ENCODE results near the gene PGPEP1. TPM values are rescaled to one million over a fixed set of nuclear protein-coding genes. Genes with fewer than 3 reads are reported as not detected.

The PGPEP1 gene
- total RNA-seq, 1 donor from 2014 or later = 34.4 TPM

GRCh38 chr19:18332917-18333530 is 7.4 kb upstream of the PGPEP1 start:
- no peak for DNase-seq (ENCODE audit: low read depth)
- no peak for TF ChIP-seq CTCF (IDR thresholded peaks at IDR 0.05; ENCODE audit: insufficient read depth, low read length, poor library complexity, severe bottlenecking)
- no peaks in the 10 kb centered on the region for H3K27me3 ChIP-seq (ENCODE audit: control insufficient read depth, insufficient read depth, low read length)
- H3K36me3 ChIP-seq (ENCODE audit: control insufficient read depth, insufficient read depth, low read length) = no peaks in the 10 kb centered on the region
- H3K4me3 ChIP-seq (ENCODE audit: low read depth, low read length) = no peak overlapping the region

DNA sequence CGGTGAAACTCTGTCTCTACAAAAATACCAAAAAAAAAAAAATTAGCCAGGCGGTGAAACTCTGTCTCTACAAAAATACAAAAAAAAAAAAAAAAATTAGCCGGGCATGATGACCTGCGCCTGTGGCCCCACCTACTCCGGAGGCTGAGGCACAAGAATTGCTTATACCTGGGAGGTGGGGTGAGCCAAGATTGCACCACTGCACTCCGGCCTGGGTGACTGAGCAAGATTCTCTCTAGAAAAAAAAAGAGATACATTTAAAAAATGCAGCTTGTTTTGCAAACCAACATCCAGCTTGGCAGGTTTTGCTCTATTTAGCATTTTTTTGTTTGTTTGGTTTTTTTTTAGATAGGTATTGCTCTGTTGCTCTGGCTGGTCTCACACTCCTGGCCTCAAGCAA is 6.7 kb upstream of the PGPEP1 start:
- H3K27me3 ChIP-seq (ENCODE audit: control insufficient read depth, insufficient read depth, low read length) = no peaks in the 10 kb centered on the region
- H3K36me3 ChIP-seq (ENCODE audit: control insufficient read depth, insufficient read depth, low read length) = no peaks in the 10 kb centered on the region
- no peak for TF ChIP-seq CTCF (IDR thresholded peaks at IDR 0.05; ENCODE audit: insufficient read depth, low read length, poor library complexity, severe bottlenecking)
- no peak for DNase-seq (ENCODE audit: low read depth)
- no peak overlapping the region for H3K4me3 ChIP-seq (ENCODE audit: low read depth, low read length)

GRCh38 chr19:18336121-18336520 is 4.3 kb upstream of the PGPEP1 start:
- no peak overlapping the region for H3K4me3 ChIP-seq (ENCODE audit: low read depth, low read length)
- no peaks in the 10 kb centered on the region for H3K36me3 ChIP-seq (ENCODE audit: control insufficient read depth, insufficient read depth, low read length)
- no peak for DNase-seq (ENCODE audit: low read depth)
- TF ChIP-seq CTCF (IDR thresholded peaks at IDR 0.05; ENCODE audit: insufficient read depth, low read length, poor library complexity, severe bottlenecking) = no peak
- H3K27me3 ChIP-seq (ENCODE audit: control insufficient read depth, insufficient read depth, low read length) = no peaks in the 10 kb centered on the region

GRCh38 chr19:18338541-18338940 is 1.9 kb upstream of the PGPEP1 start:
- H3K36me3 ChIP-seq (ENCODE audit: control insufficient read depth, insufficient read depth, low read length) = no peaks in the 10 kb centered on the region
- no peaks in the 10 kb centered on the region for H3K27me3 ChIP-seq (ENCODE audit: control insufficient read depth, insufficient read depth, low read length)
- H3K4me3 ChIP-seq (ENCODE audit: low read depth, low read length) = no peak overlapping the region
- TF ChIP-seq CTCF (IDR thresholded peaks at IDR 0.05; ENCODE audit: insufficient read depth, low read length, poor library complexity, severe bottlenecking) = no peak
- DNase-seq (ENCODE audit: low read depth) = no peak

- Histone ChIP-seq H3K4me3 (ENCODE audit: low read depth, low read length) (no peak overlapping the region), H3K36me3 (ENCODE audit: control insufficient read depth, insufficient read depth, low read length) (no peaks in the 10 kb centered on the region), H3K27me3 (ENCODE audit: control insufficient read depth, insufficient read depth, low read length) (no peaks in the 10 kb centered on the region)
- DNase-seq (ENCODE audit: low read depth) = no peak
- TF ChIP-seq CTCF (IDR thresholded peaks at IDR 0.05; ENCODE audit: insufficient read depth, low read length, poor library complexity, severe bottlenecking) = peak; percentile 29
These were observed 675 bp upstream of the PGPEP1 start for GRCh38 chr19:18339723-18340122.
